ENCODE data around the gene PALM.

DNA sequence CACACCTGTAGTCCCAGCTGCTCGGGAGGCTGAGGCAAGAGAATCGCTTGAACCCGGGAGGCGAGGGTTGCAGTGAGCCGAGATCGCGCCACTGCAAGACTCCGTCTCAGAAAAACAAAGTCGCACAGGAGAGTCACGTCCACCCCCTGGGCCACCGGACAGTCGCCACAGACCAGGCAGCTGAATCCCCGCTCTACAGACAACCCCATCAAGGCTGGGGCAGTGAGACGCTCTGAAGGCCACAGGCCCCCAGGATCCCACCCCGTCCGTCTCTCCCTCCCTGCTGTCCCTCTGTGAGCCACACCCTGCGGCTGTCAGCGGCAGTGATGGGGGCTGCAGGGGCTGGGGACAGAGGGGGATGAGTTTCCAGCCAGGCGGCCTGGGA lies 73.1 kb downstream of the PALM start:
- TF ChIP-seq POLR2A (IDR thresholded peaks at IDR 0.05; ENCODE audit: low read length) (no peak), GATA1 (IDR thresholded peaks at IDR 0.05; ENCODE audit: low read depth, low read length) (no peak)
